ENCODE data around the gene ACTL7B.

DNA sequence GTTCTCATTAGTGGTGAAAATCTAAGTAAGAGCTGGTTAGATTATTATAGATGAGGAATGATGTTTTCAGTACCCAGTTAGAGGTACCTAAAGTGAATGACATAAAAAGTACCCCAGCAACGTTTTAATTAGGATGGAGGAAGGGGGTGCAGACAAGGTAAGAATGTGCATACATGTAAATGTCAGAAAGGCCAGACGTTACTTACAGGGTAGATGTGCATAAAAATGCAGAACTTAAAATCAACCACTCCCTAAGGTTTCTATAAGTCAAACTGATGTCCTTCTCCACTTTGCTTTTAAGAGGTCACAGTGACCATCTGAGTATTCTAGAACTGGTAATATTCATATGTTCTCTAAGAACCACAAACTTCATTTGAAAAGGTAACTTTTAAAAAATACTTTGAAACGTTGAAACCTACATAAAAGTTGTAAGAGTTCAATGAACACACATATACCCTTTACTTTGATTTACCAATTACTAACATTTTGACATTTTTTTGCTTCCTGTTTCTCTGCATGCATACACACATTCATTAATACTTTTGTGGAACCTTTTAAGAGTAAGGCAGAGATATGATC is 25.0 kb upstream of the ACTL7B start:
- TF ChIP-seq, protein P1, sequence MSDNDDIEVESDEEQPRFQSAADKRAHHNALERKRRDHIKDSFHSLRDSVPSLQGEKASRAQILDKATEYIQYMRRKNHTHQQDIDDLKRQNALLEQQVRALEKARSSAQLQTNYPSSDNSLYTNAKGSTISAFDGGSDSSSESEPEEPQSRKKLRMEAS (IDR thresholded peaks at IDR 0.05), result no peak
- TF ChIP-seq EP300 (IDR thresholded peaks at IDR 0.05; ENCODE audit: borderline replicate concordance), result no peak
- no peak for TF ChIP-seq CEBPB (IDR thresholded peaks at IDR 0.05)
- TF ChIP-seq, protein P2, sequence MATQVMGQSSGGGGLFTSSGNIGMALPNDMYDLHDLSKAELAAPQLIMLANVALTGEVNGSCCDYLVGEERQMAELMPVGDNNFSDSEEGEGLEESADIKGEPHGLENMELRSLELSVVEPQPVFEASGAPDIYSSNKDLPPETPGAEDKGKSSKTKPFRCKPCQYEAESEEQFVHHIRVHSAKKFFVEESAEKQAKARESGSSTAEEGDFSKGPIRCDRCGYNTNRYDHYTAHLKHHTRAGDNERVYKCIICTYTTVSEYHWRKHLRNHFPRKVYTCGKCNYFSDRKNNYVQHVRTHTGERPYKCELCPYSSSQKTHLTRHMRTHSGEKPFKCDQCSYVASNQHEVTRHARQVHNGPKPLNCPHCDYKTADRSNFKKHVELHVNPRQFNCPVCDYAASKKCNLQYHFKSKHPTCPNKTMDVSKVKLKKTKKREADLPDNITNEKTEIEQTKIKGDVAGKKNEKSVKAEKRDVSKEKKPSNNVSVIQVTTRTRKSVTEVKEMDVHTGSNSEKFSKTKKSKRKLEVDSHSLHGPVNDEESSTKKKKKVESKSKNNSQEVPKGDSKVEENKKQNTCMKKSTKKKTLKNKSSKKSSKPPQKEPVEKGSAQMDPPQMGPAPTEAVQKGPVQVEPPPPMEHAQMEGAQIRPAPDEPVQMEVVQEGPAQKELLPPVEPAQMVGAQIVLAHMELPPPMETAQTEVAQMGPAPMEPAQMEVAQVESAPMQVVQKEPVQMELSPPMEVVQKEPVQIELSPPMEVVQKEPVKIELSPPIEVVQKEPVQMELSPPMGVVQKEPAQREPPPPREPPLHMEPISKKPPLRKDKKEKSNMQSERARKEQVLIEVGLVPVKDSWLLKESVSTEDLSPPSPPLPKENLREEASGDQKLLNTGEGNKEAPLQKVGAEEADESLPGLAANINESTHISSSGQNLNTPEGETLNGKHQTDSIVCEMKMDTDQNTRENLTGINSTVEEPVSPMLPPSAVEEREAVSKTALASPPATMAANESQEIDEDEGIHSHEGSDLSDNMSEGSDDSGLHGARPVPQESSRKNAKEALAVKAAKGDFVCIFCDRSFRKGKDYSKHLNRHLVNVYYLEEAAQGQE (IDR thresholded peaks at IDR 0.05; ENCODE audit: low read depth), result no peak
- no peak for TF ChIP-seq TCF12 (IDR thresholded peaks at IDR 0.05; ENCODE audit: low read depth)
- TF ChIP-seq YY1 (IDR thresholded peaks at IDR 0.05; ENCODE audit: low read depth), result no peak
- no peak for TF ChIP-seq TAF1 (IDR thresholded peaks at IDR 0.05; ENCODE audit: low read depth)
- TF ChIP-seq EGR1 (IDR thresholded peaks at IDR 0.05), result no peak
- no peak for TF ChIP-seq RAD21 (IDR thresholded peaks at IDR 0.05; ENCODE audit: low read depth)
- TF ChIP-seq TEAD4 (IDR thresholded peaks at IDR 0.05), result no peak
- TF ChIP-seq CREB1 (IDR thresholded peaks at IDR 0.05; ENCODE audit: low read depth), result no peak
- TF ChIP-seq NFIC (IDR thresholded peaks at IDR 0.05), result no peak
- no peak for TF ChIP-seq ZBTB7A (IDR thresholded peaks at IDR 0.05; ENCODE audit: low read depth)
